K562 (cell line): ENCODE measurements around the gene CD274. TPM values are rescaled to one million over a fixed set of nuclear protein-coding genes. Genes with fewer than 3 reads are reported as not detected.

Experiments used
- HNRNPL ChIP-seq: fragments of 200-400 bp; formaldehyde crosslinking; IDR thresholded peaks from 2 replicates; pipeline ENCODE4 v1.6.1; 2017; ENCODE audit warnings: low read depth, mild to moderate bottlenecking, low read length
- polyA plus RNA-seq, 8 experiments: library from polyadenylated mRNA; depleted of rRNA in 4 of 8; stranded (reverse) in 5 of 8; unstranded in 3 of 8; fragments of >200 nt; fragmentation: Nextera tagmentation in 2 of 8; fragmentation: Illumina TruSeq in 1 of 8; extraction: Ambion mirVana in 2 of 8; extraction: Trizol in 1 of 8; gene quantifications; 2 replicates each; pipeline versions ENCODE4 v1.2.1 to v1.2.3, GENCODE V29; 2011 to 2014; ENCODE audit warnings: inconsistent platforms in 1 of 8, missing spikeins in 1 of 8
- total RNA-seq, 7 experiments: library from RNA; depleted of rRNA in 6 of 7; stranded (reverse); fragments of >200 nt in 6 of 7; fragmentation: Illumina TruSeq in 2 of 7; extraction: Trizol in 2 of 7; gene quantifications; 2 replicates each; pipeline versions ENCODE4 v1.2.1 to v1.2.3, GENCODE V29; 2011 to 2021; ENCODE audit warnings: low replicate concordance in 1 of 7
- TF ChIP-seq, protein P1 (sequence below): fragments of 450-650 bp; IDR thresholded peaks from 2 replicates; pipeline ENCODE4 v1.6.1; 2016; ENCODE audit warnings: mild to moderate bottlenecking, moderate library complexity

The CD274 gene
- total and polyA plus RNA-seq, 9 of the 15 experiments (the other 6 are each of a cell fraction or from before 2014, with no cell fraction given) = 0.07 to 0.51 (median 0.30) TPM; not detected in 1

DNA sequence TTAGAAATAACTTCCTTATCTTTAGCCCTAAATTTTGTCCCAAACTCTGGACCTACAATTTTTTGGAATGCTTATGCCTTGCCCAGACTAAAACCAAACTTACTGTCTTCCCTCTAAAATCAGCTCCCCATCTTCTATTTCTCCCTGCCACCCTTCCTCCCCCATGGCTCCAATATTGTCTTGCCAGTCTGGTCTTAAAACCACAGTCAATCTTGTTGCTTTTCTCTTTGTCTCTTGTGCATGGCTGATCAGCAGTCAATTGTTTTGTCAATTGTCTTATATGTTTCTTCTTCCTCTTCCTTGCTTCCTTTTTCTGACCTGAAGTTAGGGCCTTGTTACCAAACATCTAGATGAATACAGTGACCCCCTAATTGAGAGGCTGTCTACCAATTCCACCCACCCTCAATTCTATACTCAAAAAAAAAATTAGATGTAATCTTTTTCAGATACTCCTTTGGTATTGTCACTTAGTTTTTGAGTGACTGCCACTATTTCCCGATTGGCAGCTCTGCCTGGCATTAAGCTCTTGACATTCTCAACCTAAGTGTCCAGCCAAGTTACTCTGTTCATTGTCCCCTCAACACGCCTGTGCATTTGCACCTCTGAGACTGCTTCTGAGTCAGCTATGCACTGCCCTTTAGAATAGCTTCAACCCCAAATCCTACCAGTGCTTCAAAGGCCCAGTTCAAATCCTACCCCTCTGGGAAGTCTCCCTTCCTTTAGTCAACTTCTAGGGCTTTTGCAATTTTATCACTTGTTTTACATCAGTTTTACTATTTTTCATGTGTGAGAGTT is 62.5 kb downstream of the CD274 start (continued):
- TF ChIP-seq, protein P1, sequence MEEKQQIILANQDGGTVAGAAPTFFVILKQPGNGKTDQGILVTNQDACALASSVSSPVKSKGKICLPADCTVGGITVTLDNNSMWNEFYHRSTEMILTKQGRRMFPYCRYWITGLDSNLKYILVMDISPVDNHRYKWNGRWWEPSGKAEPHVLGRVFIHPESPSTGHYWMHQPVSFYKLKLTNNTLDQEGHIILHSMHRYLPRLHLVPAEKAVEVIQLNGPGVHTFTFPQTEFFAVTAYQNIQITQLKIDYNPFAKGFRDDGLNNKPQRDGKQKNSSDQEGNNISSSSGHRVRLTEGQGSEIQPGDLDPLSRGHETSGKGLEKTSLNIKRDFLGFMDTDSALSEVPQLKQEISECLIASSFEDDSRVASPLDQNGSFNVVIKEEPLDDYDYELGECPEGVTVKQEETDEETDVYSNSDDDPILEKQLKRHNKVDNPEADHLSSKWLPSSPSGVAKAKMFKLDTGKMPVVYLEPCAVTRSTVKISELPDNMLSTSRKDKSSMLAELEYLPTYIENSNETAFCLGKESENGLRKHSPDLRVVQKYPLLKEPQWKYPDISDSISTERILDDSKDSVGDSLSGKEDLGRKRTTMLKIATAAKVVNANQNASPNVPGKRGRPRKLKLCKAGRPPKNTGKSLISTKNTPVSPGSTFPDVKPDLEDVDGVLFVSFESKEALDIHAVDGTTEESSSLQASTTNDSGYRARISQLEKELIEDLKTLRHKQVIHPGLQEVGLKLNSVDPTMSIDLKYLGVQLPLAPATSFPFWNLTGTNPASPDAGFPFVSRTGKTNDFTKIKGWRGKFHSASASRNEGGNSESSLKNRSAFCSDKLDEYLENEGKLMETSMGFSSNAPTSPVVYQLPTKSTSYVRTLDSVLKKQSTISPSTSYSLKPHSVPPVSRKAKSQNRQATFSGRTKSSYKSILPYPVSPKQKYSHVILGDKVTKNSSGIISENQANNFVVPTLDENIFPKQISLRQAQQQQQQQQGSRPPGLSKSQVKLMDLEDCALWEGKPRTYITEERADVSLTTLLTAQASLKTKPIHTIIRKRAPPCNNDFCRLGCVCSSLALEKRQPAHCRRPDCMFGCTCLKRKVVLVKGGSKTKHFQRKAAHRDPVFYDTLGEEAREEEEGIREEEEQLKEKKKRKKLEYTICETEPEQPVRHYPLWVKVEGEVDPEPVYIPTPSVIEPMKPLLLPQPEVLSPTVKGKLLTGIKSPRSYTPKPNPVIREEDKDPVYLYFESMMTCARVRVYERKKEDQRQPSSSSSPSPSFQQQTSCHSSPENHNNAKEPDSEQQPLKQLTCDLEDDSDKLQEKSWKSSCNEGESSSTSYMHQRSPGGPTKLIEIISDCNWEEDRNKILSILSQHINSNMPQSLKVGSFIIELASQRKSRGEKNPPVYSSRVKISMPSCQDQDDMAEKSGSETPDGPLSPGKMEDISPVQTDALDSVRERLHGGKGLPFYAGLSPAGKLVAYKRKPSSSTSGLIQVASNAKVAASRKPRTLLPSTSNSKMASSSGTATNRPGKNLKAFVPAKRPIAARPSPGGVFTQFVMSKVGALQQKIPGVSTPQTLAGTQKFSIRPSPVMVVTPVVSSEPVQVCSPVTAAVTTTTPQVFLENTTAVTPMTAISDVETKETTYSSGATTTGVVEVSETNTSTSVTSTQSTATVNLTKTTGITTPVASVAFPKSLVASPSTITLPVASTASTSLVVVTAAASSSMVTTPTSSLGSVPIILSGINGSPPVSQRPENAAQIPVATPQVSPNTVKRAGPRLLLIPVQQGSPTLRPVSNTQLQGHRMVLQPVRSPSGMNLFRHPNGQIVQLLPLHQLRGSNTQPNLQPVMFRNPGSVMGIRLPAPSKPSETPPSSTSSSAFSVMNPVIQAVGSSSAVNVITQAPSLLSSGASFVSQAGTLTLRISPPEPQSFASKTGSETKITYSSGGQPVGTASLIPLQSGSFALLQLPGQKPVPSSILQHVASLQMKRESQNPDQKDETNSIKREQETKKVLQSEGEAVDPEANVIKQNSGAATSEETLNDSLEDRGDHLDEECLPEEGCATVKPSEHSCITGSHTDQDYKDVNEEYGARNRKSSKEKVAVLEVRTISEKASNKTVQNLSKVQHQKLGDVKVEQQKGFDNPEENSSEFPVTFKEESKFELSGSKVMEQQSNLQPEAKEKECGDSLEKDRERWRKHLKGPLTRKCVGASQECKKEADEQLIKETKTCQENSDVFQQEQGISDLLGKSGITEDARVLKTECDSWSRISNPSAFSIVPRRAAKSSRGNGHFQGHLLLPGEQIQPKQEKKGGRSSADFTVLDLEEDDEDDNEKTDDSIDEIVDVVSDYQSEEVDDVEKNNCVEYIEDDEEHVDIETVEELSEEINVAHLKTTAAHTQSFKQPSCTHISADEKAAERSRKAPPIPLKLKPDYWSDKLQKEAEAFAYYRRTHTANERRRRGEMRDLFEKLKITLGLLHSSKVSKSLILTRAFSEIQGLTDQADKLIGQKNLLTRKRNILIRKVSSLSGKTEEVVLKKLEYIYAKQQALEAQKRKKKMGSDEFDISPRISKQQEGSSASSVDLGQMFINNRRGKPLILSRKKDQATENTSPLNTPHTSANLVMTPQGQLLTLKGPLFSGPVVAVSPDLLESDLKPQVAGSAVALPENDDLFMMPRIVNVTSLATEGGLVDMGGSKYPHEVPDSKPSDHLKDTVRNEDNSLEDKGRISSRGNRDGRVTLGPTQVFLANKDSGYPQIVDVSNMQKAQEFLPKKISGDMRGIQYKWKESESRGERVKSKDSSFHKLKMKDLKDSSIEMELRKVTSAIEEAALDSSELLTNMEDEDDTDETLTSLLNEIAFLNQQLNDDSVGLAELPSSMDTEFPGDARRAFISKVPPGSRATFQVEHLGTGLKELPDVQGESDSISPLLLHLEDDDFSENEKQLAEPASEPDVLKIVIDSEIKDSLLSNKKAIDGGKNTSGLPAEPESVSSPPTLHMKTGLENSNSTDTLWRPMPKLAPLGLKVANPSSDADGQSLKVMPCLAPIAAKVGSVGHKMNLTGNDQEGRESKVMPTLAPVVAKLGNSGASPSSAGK = no peak
- TF ChIP-seq HNRNPL = no peak
- TF ChIP-seq, all 486 proteins: peak for 0
